CD4-positive, alpha-beta T cell treated with Interleukin-12 subunit alpha and Interleukin-12 subunit beta, for 1 hour (primary cell): ENCODE results near the gene NOS1AP.
"Not testable (repeated sequence)": the region's sequence is repeated elsewhere in the genome, so short reads cannot be mapped to it uniquely, and the experiment has no call there.

Experiments used
- DNase-seq: peaks from one replicate; pipeline ENCODE4 v3.0.0-alpha.2; 2020

NOS1AP gene

GRCh38 chr1:162060314-162060713 lies 9.2 kb upstream of the NOS1AP start:
- DNase-seq: no peak

- no peak for DNase-seq
Measured at GRCh38 chr1:162062542-162063015, 6.9 kb upstream of the NOS1AP start.

- DNase-seq: no peak
Measured at GRCh38 chr1:162065016-162065415, 4.5 kb upstream of the NOS1AP start.

GRCh38 chr1:162066836-162067235 lies 2.7 kb upstream of the NOS1AP start:
- DNase-seq: not testable (repeated sequence)

- DNase-seq: no peak
Measured at GRCh38 chr1:162067466-162067865, 2.0 kb upstream of the NOS1AP start.

GRCh38 chr1:162068301-162068700 lies 1.2 kb upstream of the NOS1AP start:
- DNase-seq: no peak

- DNase-seq: peak; percentile 1
Measured at GRCh38 chr1:162070094-162070748, 730 bp downstream of the NOS1AP start.

GRCh38 chr1:162070825-162071224 lies 1.3 kb downstream of the NOS1AP start:
- DNase-seq: no peak

- DNase-seq: no peak
Measured at GRCh38 chr1:162072740-162073139, 3.2 kb downstream of the NOS1AP start.

- DNase-seq: no peak
Measured at GRCh38 chr1:162074276-162075005, 5.0 kb downstream of the NOS1AP start.

GRCh38 chr1:162075862-162076261 lies 6.4 kb downstream of the NOS1AP start:
- DNase-seq: no peak

GRCh38 chr1:162077648-162078299 lies 8.3 kb downstream of the NOS1AP start:
- DNase-seq: no peak

- no peak for DNase-seq
Measured at GRCh38 chr1:162079030-162079429, 9.5 kb downstream of the NOS1AP start.

- no peak for DNase-seq
Measured at GRCh38 chr1:162080472-162081015, 11.1 kb downstream of the NOS1AP start.

- DNase-seq: no peak
Measured at GRCh38 chr1:162081316-162081715, 11.8 kb downstream of the NOS1AP start.

- not testable (repeated sequence) for DNase-seq
Measured at GRCh38 chr1:162082080-162082479, 12.6 kb downstream of the NOS1AP start.

- DNase-seq: no peak
Measured at GRCh38 chr1:162083273-162083672, 13.8 kb downstream of the NOS1AP start.

- DNase-seq: no peak
Measured at GRCh38 chr1:162085991-162086390, 16.5 kb downstream of the NOS1AP start.

GRCh38 chr1:162087111-162087510 lies 17.6 kb downstream of the NOS1AP start:
- no peak for DNase-seq

GRCh38 chr1:162087574-162087973 lies 18.1 kb downstream of the NOS1AP start:
- DNase-seq: no peak

GRCh38 chr1:162088281-162088969 lies 18.9 kb downstream of the NOS1AP start:
- no peak for DNase-seq

- DNase-seq: no peak
Measured at GRCh38 chr1:162089748-162090147, 20.3 kb downstream of the NOS1AP start.

GRCh38 chr1:162090378-162090777 lies 20.9 kb downstream of the NOS1AP start:
- DNase-seq: no peak
